SK-N-MC (cell line): ENCODE results near the gene SLC35B1.

Experiments
- EZH2 ChIP-seq: fragments of 200-600 bp; sonication (generic); IDR thresholded peaks from one replicate; pipeline ENCODE4 v1.6.1; 2017; ENCODE audit warnings: antibody characterized with exemption
- POLR2AphosphoS5 ChIP-seq: IDR thresholded peaks from 2 replicates; pipeline ENCODE4 v1.6.1; 2012; ENCODE audit warnings: mild to moderate bottlenecking, low read depth, low read length, borderline replicate concordance

- no peak for TF ChIP-seq POLR2AphosphoS5
- no peak for TF ChIP-seq EZH2
These were observed 20.7 kb upstream of the SLC35B1 start for GRCh38 chr17:49728425-49728824.
